GM15510 (cell line): ENCODE data around the gene PGBD2.

Experiments
- POLR2A ChIP-seq: IDR thresholded peaks from 3 replicates; pipeline ENCODE4 v1.6.1; 2011; ENCODE audit warnings: borderline replicate concordance; ENCODE audit not compliant: insufficient read length; ENCODE audit errors: extremely low read depth

Gene PGBD2, protein sequence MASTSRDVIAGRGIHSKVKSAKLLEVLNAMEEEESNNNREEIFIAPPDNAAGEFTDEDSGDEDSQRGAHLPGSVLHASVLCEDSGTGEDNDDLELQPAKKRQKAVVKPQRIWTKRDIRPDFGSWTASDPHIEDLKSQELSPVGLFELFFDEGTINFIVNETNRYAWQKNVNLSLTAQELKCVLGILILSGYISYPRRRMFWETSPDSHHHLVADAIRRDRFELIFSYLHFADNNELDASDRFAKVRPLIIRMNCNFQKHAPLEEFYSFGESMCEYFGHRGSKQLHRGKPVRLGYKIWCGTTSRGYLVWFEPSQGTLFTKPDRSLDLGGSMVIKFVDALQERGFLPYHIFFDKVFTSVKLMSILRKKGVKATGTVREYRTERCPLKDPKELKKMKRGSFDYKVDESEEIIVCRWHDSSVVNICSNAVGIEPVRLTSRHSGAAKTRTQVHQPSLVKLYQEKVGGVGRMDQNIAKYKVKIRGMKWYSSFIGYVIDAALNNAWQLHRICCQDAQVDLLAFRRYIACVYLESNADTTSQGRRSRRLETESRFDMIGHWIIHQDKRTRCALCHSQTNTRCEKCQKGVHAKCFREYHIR

DNA sequence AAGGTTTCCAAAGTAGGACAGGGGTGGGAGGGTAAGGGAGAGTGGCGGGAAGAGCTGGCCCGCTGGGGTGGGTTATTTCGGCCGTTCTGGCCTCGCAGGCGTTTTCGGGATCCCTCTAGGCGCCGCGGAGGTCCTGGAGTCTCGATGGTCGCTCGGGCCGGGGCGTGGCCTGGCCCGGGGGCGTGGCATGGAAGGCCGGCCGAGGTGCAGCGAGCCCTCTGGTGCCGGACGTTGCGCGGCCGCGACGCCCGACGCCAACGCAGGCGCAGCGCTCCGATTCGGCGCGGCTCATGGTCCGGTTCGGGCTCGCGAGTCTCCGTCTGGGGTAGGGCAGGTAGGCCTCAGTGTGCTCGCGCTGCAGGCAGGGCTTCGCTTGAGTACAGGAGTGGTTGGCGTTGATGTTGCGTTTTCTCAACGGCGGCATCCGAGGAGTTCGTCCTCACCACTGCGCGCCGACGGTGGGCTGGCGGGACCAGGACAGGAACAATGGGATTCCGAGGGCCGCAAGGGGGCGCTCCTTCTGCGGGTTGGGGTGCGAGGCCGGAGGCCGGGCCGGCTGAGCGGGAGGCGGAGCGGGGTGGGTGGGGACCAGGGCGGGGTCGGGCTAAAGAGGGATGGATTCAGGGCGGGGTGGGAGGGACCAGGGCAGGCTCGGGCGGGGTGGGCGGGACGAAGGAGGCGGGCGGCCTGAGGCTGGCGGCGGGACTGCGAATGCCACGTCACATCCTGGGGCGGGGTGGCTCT lies at the start of gene PGBD2:
Gene PGBD2, plus strand, starts transcription at position 227 of the 744 bp plus-strand sequence. CDS start 7,628 bp downstream, outside the sequence.
- peak; percentile 96 for TF ChIP-seq POLR2A

DNA sequence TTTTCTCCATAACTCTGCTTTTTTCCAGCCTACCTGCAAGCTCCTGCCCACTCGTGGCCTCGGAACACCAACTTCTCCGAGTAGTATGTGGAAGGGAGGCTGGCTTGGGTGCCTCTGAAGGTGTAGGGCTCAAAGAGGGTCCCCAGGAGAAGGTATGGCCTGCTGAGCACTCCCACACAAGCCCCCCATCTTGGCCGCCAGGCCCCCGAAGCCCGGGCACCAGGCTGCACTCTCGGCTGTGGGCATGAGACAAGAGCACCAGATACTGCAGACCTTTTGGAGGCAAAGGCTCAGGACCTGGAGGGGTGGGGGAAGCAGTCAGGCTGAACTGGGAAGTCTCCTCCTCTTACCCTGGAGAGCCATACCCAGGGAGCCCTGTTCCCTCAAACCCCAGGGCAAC lies 48.8 kb upstream of the PGBD2 start:
- no peak for TF ChIP-seq POLR2A

DNA sequence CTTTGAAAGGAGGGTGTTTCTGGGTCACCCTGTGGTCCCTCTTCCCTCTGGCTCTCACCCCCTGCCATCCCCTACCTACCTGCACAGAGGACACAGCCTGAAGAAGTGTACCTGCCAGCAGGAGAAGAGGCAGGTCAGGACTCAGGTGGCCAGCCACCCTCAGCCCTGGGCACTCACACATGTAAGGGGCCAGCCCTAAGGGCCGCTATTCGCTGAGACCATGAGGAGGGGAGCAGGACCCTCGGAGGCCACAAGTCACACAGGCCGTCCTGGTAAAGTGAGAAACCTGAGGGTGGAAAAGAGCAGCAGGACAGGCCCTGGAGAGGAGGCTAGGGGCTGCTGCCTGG lies 48.3 kb upstream of the PGBD2 start:
- no peak for TF ChIP-seq POLR2A

DNA sequence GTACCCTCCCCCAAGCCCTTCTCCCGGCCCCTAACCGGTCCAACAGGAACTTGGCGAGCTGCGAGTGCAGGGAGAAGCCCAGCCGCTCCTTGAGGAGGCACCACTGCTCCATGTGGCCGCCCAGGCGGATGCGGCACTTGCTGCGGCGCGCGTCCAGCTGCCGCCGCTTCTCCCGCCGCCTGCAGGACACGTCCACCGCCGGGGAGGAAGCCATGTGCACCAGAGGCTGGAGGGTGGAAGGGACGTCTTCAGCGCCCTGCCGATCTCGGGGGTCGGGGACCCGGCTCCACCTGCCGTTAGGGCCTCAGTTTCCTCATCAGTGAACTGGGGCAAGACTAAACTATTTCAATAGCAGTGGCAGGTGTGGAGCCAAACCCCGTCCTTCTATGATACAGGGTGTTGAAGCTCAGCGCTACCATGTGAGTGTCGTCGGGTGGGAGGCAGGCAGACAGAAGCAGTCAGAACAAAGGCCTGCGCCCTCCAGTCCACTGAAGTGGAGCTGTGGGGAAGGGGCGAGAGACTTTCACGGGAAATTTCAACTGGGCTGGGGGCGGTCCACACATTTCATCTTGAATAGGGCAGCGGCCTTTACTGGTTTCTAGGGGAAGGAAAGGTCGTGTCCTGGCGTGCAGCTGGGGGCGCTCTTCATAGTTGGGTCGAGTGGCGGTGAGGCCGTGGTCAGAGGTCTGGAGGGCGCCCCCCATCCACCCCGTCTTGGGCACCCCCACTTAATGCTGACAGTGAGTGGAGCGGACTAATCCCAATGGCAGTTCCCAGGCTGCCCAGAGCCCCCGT lies 47.7 kb upstream of the PGBD2 start:
- TF ChIP-seq POLR2A, result peak; percentile 17

DNA sequence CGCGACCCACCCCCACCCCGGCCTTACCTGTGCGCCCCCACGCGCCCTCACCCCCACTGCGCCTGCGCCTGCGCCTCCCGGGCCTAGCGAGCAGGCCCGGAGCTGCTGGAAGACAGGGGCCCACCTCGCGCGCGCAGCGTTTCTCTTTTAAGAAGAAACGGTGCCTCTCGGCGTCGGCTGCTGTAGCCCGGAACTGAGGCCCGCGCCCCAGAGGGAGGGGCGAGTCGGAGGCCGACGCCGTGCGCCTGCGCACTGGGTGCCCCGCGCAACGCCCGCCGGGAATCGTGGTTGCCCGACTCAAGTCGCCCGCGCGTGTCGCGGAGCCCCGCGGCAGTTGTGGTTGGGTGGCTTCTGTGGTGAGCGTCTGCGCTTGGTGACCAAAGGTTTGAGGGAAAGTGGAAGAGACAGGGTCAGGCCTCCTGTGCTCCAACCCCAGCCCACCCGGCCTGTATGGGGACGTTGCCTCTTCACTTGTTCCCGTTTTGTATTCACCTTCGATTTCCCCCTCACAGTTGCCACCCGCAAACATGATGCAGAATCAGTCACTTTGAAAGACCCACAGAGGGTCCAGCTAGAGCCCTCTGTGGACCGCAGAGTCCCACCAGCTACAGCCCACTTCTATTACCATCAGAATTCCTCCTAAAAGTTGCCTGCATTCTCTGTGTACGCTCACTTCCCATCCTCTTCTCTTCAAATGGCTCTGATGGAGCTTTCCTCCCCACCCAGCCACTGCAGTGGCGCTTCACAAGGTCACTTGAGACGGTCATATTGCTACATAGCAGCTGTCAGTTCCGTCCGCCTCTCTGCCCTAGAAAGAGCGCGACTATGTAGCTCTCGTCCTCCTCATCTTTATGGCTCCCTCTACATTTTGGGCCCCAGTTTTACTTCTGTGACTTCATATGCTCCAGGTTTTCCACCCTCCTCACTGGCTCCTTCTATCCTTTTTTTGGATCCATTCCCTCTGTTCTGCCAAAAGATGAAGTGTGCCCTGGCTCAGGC lies 46.8 kb upstream of the PGBD2 start, which contains the start of gene ZNF692:
Gene ZNF692, minus strand, starts transcription at position 195 of the 999 bp plus-strand sequence. CDS start 776 bp downstream, outside the sequence.
- peak; percentile 93 for TF ChIP-seq POLR2A

DNA sequence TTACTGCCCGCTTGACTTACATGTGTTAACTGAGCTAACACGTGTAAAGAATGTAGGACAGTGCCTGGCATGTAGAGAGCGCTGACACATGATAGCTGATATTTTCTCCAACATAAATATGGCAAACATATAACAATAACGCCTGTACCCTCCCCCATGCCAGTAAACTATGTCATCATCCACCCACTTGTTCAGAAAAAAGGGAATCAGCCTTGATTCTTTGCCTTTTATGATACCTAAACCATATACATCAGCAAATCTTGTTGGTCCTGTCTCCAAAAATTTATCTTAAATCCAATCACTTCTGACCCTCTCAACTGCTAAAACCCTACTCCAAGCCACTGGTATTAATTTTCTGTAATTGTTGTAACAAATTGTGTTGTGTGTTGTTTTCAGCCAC lies 46.0 kb upstream of the PGBD2 start:
- TF ChIP-seq POLR2A, result no peak

DNA sequence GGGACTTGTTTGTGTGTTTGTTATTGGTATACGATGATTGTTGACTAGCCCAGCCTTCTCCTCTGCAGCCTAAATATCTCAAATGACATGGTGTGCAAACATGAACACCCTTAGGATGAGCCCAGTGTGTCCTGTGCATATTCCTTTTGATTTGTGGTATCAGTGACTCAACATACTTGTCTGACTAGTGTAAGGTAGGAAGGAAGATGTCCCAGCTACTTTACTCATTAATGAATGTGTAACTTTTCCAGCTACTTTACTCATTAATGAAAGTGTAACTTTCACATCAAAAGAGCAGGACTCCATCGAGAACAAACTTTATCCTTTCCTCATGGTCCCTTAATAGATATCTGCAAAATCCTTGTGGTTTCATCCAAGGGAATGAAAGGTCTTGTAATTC lies 44.4 kb upstream of the PGBD2 start:
- no peak for TF ChIP-seq POLR2A

DNA sequence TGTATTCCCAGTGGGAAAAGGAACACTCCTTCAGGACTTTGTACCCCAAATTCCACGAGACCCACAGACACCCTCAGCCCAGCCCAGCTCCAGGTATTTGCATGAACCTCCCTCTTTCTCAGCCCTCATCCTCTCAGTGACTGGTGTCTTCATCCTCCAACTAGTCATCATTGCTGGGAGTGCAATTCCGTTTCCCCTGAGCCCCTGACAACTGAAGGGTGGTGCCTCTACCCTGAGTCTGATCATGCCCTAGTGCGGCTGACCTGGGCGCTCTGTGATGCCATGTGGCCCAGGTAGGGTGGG lies 43.4 kb upstream of the PGBD2 start:
- TF ChIP-seq POLR2A, result no peak

DNA sequence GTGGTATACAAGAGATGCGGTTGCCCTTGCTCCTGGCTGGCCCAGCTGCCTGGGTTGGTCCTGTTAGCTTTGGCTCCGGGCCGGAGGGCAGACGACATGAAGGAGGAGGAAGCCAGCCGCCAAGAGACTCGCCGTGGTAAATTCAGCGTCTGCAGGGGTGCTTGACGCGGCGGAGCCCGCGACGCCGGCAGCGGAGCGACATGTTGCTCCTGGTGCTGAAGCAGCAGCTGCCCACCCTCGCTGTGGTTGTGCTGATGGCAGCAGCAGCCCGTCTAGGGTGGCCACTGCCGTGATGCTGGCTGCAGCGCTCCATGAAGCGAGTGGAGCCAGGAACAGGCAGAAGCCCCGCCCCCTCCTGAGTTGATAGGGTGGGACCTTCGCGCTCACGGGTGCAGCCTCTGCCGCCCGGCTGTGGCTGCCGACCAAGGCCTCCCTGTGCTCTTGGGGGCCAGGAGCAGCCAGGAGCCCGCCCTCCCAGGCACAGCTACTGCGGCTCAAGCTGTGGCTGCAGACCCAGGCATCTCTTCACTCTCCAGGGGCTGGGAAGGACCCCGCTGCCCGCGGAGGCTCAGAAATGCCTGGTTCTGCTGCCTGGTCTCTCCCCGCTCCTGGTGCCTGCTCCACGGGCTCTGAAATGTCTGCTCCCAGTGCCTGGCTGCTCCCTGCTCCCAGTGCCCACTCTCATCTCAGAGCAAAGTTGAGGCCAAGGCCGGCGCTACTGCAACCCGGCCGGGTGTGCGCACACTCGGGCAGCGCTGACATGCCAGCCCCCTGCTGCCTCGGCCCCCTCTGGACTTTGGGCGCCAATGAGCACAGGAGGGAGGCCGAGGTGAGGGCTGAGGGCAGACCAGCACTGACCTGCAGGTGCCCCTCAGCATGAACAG lies 42.8 kb upstream of the PGBD2 start:
- peak; percentile 86 for TF ChIP-seq POLR2A

DNA sequence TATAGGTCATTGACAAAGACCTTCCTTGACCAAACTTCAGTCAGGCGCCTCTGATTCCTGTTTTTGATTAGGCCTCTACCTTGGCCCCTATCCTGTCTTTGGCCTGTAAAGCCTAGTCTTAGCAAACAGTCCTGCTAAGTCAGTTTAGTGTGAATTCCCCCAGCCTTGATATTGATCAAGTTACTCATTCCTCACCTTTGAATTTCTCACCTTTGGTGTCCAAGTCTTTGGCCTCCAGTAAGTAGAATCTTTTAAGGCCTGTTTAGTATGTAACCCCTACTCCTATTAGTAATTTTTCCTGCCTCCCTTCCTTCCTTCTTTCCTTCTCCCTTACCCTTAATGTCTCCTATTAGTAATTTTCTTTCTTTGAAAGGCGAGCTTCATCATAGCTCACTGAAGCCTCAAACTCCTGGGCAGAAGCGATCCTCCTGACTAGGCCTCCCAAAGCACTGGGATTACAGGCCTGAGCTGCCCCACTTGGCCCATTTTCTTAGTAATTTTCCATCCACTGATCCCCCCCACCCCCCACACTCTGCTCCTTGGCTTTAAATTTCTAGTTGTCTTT lies 34.1 kb upstream of the PGBD2 start:
- no peak for TF ChIP-seq POLR2A

DNA sequence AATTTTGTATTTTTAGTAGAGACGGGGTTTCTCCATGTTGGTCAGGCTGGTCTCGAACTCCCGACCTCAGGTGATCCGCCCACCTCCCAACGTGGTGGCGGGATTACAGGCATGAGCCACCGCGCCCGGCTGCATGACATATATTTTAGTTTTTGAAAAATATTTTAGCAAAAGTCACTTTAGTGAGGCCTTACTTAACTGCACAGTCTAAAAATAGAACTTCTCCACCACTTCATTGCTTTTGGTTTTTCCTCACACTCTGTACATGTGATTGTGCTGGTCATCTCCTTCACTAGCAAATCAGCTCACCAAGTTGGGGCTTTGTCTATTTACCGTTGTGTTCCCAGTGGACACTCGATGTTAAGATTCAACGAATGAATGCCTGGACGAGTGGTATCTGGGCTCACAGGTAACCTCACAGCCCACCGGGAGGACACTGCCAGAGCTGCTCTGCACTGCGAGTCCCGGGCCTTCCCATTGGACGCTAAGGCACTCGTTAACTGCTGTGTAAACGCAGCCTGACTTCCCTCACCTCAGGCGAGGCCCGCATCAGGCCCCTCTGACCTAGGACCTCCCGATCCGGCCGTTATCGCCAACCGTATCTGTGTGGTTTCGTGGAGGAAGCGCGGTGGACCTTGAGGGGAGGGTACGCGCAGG lies 33.2 kb upstream of the PGBD2 start:
- peak; percentile 9 for TF ChIP-seq POLR2A

DNA sequence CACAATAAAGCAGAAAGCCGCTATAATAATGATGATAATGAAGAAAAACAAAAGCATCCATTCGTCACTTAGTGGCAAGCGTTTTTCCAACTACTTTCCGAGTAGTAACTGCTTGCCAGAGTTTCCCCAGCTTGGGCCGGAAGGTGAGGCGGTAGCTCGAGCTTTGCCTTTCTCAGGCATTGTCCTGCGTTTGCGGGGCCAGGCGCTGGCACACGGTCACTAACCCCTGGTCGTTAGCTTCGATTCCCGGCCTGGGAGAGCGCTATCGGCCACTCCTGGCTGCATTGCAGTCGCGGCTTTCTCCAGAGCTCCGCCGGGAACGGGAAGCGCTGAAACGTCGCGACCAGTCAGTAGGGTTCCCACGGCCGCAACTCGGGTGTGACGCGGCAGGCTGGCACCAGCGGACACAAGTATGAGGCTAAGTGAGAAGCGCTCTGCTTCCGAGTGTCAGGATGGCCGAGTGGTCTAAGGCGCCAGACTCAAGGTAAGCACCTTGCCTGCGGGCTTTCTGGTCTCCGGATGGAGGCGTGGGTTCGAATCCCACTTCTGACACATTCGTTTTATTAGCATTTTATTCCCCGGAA lies 32.5 kb upstream of the PGBD2 start:
- TF ChIP-seq POLR2A, result peak; percentile 34
